HL-60 (cell line): ENCODE results near the gene CD276.
A peak's percentile ranks its signal among the peaks of the same experiment; 100 is the strongest.

ENCODE experiments used
- DNase-seq, 2 experiments: peaks; one replicate each; pipeline ENCODE4 v3.0.0-alpha.2; 2010 to 2020; ENCODE audit warnings: low read depth in 1 of 2, low spot score in 1 of 2
- H3K27ac ChIP-seq: fragments of 250-450 bp; sonication (Bioruptor Pico); replicated peaks from 2 replicates; pipeline ENCODE4 v1.5.1; 2020; ENCODE audit warnings: mild to moderate bottlenecking, moderate library complexity
- H3K27me3 ChIP-seq: fragments of 250-450 bp; sonication (Bioruptor Pico); 2 replicates; pipeline ENCODE4 v1.5.1; 2021; ENCODE audit warnings: mild to moderate bottlenecking, moderate library complexity; ENCODE audit not compliant: insufficient read depth, poor library complexity, severe bottlenecking
- H3K4me3 ChIP-seq: replicated peaks from 2 replicates; pipeline ENCODE4 v1.5.1; 2011; ENCODE audit warnings: mild to moderate bottlenecking, control low read depth, low read length; ENCODE audit not compliant: insufficient read depth
- GABPA ChIP-seq: IDR thresholded peaks from 2 replicates; pipeline ENCODE4 v1.6.1; 2012; ENCODE audit warnings: low read depth
- POLR2AphosphoS5 ChIP-seq: IDR thresholded peaks from 2 replicates; pipeline ENCODE4 v1.6.1; 2012; ENCODE audit warnings: low read depth
- SPI1 ChIP-seq: IDR thresholded peaks from 2 replicates; pipeline ENCODE4 v1.6.1; 2012; ENCODE audit warnings: low read depth, mild to moderate bottlenecking, borderline replicate concordance
- TF ChIP-seq, protein P1 (sequence below): IDR thresholded peaks from 2 replicates; pipeline ENCODE4 v1.6.1; 2012; ENCODE audit warnings: low read depth; ENCODE audit not compliant: insufficient replicate concordance
- TF ChIP-seq, protein P2 (sequence below): IDR thresholded peaks from one replicate; pipeline ENCODE4 v1.5.1; 2011; ENCODE audit warnings: low read length, control low read depth, inconsistent platforms; ENCODE audit not compliant: insufficient read depth

CD276 gene

DNA sequence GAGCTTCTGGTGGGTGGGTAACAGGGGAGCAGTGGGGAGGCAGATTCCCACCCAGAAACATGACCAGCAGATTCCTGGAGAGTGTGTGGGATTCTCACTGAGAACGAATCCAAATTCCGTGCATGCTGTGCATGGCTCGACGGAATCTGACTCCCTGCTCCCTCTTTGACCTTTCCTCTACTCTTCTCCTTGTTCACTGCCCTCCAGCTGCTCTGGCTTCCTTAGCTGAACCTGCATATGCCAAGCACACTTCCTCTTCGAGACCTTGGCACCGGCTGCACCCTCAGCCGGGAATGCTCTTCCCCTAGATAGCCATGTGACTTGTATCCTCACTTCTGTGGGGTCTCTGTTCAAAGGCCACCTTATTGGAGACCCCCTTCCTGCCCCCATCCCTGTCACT is 62.7 kb downstream of the CD276 start:
- no peak overlapping the region for H3K27ac ChIP-seq
- no peak for DNase-seq
- TF ChIP-seq, protein P1, sequence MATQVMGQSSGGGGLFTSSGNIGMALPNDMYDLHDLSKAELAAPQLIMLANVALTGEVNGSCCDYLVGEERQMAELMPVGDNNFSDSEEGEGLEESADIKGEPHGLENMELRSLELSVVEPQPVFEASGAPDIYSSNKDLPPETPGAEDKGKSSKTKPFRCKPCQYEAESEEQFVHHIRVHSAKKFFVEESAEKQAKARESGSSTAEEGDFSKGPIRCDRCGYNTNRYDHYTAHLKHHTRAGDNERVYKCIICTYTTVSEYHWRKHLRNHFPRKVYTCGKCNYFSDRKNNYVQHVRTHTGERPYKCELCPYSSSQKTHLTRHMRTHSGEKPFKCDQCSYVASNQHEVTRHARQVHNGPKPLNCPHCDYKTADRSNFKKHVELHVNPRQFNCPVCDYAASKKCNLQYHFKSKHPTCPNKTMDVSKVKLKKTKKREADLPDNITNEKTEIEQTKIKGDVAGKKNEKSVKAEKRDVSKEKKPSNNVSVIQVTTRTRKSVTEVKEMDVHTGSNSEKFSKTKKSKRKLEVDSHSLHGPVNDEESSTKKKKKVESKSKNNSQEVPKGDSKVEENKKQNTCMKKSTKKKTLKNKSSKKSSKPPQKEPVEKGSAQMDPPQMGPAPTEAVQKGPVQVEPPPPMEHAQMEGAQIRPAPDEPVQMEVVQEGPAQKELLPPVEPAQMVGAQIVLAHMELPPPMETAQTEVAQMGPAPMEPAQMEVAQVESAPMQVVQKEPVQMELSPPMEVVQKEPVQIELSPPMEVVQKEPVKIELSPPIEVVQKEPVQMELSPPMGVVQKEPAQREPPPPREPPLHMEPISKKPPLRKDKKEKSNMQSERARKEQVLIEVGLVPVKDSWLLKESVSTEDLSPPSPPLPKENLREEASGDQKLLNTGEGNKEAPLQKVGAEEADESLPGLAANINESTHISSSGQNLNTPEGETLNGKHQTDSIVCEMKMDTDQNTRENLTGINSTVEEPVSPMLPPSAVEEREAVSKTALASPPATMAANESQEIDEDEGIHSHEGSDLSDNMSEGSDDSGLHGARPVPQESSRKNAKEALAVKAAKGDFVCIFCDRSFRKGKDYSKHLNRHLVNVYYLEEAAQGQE: no peak
- TF ChIP-seq SPI1: peak; percentile 20; the same call in 1 of the 2 replicates
- no peak overlapping the region for H3K4me3 ChIP-seq
- peaks cover 14% of the 10 kb centered on the region for H3K27me3 ChIP-seq

DNA sequence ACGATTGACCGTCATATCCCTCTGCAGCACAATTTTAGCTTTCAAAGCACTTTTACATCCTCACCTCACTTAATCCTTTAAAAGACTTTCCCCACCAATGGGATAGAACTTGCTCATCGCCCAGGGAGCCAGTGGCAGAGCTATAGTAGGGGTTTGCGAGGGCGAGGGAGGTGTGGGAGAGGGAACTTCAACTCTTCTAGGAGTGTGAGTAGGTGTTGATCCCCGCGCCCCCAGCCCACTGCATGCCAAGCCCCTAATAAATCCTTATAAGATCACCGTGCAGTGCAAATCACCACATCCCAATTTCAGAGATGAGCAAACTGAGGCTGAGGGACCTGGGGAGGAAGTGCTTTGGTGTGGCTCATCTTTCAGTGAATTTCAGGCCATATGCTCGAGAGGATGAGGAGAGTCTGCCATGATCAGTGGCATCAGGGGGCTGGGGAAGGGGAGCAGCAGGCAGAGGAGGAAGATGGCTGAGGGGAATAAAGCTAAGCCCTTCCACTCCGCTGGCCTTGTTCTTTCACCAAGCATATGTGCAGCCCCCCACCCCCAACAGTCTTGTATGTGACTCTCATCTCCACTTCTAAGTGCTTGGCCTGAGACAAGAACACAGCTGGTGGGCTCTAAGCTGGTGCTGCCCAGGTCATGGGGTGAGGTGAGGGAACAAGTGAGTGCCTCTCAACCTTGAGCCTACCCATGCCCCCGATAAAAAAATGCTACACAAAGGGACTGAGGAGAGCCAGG is 63.8 kb downstream of the CD276 start:
- H3K27ac ChIP-seq: no peak overlapping the region
- TF ChIP-seq POLR2AphosphoS5 (no peak), GABPA (no peak), SPI1 (no peak)
- TF ChIP-seq, protein P2, sequence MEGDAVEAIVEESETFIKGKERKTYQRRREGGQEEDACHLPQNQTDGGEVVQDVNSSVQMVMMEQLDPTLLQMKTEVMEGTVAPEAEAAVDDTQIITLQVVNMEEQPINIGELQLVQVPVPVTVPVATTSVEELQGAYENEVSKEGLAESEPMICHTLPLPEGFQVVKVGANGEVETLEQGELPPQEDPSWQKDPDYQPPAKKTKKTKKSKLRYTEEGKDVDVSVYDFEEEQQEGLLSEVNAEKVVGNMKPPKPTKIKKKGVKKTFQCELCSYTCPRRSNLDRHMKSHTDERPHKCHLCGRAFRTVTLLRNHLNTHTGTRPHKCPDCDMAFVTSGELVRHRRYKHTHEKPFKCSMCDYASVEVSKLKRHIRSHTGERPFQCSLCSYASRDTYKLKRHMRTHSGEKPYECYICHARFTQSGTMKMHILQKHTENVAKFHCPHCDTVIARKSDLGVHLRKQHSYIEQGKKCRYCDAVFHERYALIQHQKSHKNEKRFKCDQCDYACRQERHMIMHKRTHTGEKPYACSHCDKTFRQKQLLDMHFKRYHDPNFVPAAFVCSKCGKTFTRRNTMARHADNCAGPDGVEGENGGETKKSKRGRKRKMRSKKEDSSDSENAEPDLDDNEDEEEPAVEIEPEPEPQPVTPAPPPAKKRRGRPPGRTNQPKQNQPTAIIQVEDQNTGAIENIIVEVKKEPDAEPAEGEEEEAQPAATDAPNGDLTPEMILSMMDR: no peak
- TF ChIP-seq, protein P1: no peak

DNA sequence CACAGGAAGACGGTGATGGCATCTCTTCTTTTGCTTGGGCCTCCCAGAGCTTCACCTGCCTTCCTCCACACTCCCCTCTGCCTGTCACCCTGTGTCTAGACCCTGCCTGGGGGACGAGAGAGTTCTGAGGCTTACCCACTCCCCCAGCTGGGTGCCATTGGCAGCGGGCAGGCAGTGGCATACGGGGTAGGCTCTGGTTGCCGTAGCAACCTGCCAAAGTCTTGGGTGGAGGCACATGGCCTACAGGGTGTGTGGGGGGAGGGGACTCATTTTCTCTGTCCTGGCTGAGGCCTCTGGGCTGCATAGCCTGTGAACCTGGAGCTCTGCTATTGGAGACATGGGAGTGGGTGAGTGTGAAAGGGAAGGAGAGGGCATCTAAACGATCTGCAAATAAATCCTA is 64.5 kb downstream of the CD276 start:
- no peak overlapping the region for H3K27ac ChIP-seq
- DNase-seq: no peak
- peaks cover 23% of the 10 kb centered on the region for H3K27me3 ChIP-seq
- no peak overlapping the region for H3K4me3 ChIP-seq
- TF ChIP-seq SPI1: no peak
- TF ChIP-seq, protein P1: no peak
- no peak for TF ChIP-seq POLR2AphosphoS5
- no peak for TF ChIP-seq GABPA
- TF ChIP-seq, protein P2: no peak

More for the DNA sequence above, 63.8 kb downstream of the CD276 start:
- DNase-seq: no peak
- H3K4me3 ChIP-seq: no peak overlapping the region
- H3K27me3 ChIP-seq: peaks cover 19% of the 10 kb centered on the region
